Coronary artery (tissue), 2 donors: ENCODE data around the gene WDR5B.
A peak's percentile ranks its signal among the peaks of the same experiment; 100 is the strongest.

Experiments used
- DNase-seq: peaks from one replicate; pipeline ENCODE4 v3.0.0-alpha.2; 2017; ENCODE audit warnings: low spot score
- H3K27ac ChIP-seq, 2 donors: fragments of 200-600 bp; sonication (generic); one replicate each; pipeline ENCODE4 v1.5.1; 2016 to 2019
- H3K4me3 ChIP-seq: fragments of 200-600 bp; sonication (generic); 2 replicates; pipeline ENCODE4 v1.5.1; 2016; ENCODE audit warnings: mild to moderate bottlenecking, moderate library complexity
- CTCF ChIP-seq: fragments of 200-600 bp; sonication (generic); IDR thresholded peaks from one replicate; pipeline ENCODE4 v1.5.1; 2019; ENCODE audit warnings: antibody characterized with exemption

WDR5B gene

GRCh38 chr3:122415762-122416654 is at the start of gene WDR5B:
Gene WDR5B (minus strand): TSS chr3:122416062. CDS start chr3:122415528, 534 bp downstream.
- Histone ChIP-seq H3K27ac (peak within 1 kb of the TSS; percentile 90 to 92), H3K4me3 (peak within 1 kb of the TSS; percentile 78)
- DNase-seq: peak; percentile 99
- TF ChIP-seq CTCF: no peak

GRCh38 chr3:122464659-122465058 is 48.8 kb upstream of the WDR5B start:
- DNase-seq: no peak
- Histone ChIP-seq H3K4me3 (no peak overlapping the region), H3K27ac (no peak overlapping the region)
- no peak for TF ChIP-seq CTCF

GRCh38 chr3:122462406-122462805 is 46.5 kb upstream of the WDR5B start:
- no peak for DNase-seq
- H3K27ac ChIP-seq: no peak overlapping the region
- no peak overlapping the region for H3K4me3 ChIP-seq

GRCh38 chr3:122461806-122462205 is 45.9 kb upstream of the WDR5B start:
- Histone ChIP-seq H3K4me3 (no peak overlapping the region), H3K27ac (no peak overlapping the region)
- no peak for TF ChIP-seq CTCF
- DNase-seq: no peak

More at GRCh38 chr3:122462406-122462805, 46.5 kb upstream of the WDR5B start:
- no peak for TF ChIP-seq CTCF

GRCh38 chr3:122458992-122459391 is 43.1 kb upstream of the WDR5B start:
- no peak overlapping the region for H3K27ac ChIP-seq
- no peak for DNase-seq
- H3K4me3 ChIP-seq: no peak overlapping the region
- TF ChIP-seq CTCF: peak; percentile 31

- Histone ChIP-seq H3K4me3 (no peak overlapping the region), H3K27ac (no peak overlapping the region)
- DNase-seq: no peak
- no peak for TF ChIP-seq CTCF
Observed at GRCh38 chr3:122457706-122458105, 41.8 kb upstream of the WDR5B start.

- DNase-seq: no peak
- H3K4me3 ChIP-seq: no peak overlapping the region
- no peak for TF ChIP-seq CTCF
- no peak overlapping the region for H3K27ac ChIP-seq
Observed at GRCh38 chr3:122456074-122456473, 40.2 kb upstream of the WDR5B start.
